HG03097 (cell line): Measurements from ENCODE around the gene REEP1.
"Not testable (repeated sequence)": the region's sequence is repeated elsewhere in the genome, so short reads cannot be mapped to it uniquely, and the experiment has no call there.

Experiments used
- ATAC-seq: cut with Tn5 transposase; IDR thresholded peaks from one replicate; pipeline ENCODE4 v1.9.1; 2021; ENCODE audit not compliant: unreplicated experiment, low FRiP score

REEP1 gene

DNA sequence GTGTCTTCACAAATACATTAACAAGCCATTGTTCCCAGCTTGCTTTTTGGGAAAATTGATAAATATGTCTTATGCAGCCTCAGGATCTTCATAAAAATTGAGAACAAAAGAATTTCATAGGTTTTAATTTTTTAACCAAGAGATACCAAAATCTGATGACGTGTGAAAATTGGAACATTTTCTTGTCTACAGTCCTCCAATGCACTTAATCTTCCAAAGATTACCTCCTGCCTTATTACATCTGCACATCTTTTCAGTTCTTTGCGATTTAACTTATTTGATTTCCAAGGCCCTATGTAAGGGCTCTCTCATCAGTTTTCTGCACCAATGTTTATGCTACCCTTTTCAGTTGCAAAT, 135.1 kb downstream of the REEP1 start:
- ATAC-seq = no peak

DNA sequence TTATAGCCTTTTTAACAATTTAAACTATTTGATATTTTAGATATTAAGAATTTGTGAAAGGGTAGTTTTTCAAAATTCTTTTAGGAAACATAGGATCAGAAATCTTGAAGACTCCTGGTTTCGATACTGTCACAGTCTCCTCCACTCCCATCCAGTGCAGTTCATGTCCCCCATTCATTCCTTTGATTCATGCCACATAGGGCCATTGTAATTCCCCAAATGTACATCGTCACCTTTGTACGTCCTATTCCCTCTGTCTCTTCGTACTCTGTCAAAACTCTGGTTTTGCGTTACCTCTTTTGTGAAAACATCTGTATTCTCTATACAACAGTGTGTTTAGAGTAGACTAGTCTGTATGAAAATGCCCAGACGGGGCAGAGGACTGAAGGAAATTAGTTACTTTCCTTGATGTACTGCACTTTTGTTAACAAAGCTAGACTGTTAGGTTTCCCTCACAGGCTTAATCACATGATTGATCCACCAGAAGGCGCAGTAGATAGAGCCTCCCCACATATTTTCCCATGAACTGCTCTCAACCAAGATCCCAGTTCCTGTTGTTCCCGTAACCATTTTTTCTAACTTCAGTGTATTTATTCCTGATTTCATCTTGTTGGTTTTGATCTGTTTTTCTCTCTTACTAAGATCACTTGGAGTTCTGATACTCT, 135.6 kb downstream of the REEP1 start:
- ATAC-seq = no peak

DNA sequence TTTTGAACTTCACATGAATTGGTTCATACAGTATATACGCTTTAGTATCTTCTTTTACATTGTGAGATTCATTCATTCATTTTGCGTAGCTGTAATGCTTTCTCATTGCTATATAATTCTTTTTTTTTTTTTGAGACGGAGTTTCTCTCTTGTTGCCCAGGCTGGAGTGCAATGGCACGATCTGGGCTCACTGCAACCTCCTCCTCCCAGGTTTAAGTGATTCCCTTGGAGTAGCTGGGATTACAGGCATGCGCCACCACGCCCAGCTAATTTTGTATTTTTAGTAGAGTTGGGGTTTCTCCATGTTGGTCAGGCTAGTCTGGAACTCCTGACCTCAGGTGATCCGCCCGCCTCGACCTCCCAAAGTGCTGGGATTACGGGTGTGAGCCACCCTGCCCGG, 136.9 kb downstream of the REEP1 start:
- not testable (repeated sequence) for ATAC-seq

DNA sequence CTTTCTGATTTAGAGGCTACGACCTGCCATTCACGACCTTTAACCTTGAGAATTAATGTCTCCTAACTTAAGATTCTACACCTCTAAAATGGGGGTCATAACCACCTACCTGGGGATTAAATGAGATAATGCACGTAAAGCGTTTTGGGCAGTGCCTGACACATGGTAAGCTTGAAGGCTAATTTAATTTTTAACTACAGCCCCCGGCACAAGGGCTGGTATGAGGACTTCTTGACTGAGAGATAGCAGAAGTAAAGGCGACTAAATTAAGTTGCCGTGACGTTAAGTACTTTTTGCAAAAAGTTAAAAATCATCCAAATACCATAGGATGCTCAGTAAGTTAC, 137.6 kb downstream of the REEP1 start:
- ATAC-seq = no peak

DNA sequence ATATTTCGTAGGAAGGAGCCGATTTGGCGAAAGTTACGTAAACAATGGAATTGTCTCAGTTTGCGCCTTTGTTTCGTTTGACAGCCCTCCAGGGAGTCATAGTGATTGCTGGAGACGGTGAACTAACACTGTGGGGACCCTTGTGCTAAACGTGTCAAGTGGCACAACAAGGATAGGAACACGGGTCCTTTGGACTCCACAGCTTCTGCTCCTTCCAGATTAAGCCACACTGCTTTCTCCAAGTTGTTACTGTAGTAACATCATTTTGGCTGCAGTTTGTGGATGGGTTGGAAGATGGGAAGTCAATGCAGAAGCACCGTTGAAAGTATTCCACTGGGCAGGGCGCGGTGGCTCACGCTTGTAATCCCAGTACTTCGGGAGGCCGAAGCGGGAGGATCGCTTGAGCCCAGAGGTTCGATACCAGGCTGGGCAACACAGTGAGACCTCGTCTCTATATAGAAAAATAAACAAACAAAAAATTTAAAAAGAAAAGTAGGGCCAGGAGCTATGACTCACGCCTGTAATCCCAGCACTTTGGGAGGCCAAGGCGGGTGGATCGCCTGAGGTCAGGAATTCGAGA, 141.5 kb downstream of the REEP1 start:
- ATAC-seq = peak; percentile 2

DNA sequence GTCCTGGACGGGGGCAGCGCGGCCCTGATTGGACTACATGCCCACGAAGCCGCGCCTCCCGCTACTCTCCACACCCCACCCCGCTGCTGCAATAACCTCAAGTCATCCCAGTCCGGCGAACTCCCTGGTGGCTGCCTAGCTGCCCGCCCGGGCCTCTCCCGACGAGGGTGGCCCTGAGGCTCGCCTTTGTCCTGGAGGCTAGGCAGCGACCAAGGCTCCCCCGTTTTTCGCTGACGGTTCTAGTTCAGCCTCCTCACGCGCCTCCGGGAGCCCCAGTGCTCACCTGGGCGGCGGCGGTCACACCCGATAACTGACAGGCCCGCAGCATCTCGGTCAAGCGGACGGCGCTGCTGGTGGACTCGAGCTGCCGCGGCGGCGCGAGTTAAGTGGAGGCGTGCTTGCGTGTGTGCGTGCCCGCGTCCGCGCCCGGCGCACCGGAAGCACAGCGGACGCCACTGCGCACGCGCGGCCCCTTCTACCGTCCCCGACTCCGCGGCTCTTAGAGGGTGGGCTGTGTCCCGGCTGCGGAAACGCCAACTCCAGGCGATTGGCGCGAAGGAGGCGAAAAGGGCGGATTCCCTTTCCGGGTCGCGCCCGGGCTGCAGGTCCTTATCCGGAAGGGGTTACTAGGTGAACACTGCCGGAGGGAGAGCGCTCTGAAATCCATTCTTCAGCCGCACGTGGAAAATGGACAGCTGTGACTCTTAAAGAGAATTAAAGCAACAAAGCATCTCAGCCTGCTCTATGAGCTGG, 142.2 kb downstream of the REEP1 start, which contains the start of gene IMMT:
Gene IMMT, minus strand, starts transcription at position 408 of the 753 bp plus-strand sequence. Its CDS starts 80 bp downstream, at position 328.
- ATAC-seq = peak; percentile 78

DNA sequence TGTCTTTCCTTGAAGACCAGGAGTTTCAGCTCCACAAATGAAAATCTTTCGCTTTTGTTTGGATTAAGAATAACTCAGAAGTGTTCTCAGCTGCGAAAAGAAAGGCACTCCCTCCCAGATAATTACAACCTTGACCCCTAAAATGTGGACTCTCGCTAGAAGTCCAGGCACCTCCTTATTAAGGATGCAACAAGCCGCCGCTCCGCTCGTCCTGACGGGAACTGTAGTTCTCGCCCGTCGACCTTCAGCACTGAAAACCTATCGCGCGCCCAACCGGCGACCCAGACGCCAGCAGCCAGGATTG, 142.7 kb downstream of the REEP1 start:
- no peak for ATAC-seq

DNA sequence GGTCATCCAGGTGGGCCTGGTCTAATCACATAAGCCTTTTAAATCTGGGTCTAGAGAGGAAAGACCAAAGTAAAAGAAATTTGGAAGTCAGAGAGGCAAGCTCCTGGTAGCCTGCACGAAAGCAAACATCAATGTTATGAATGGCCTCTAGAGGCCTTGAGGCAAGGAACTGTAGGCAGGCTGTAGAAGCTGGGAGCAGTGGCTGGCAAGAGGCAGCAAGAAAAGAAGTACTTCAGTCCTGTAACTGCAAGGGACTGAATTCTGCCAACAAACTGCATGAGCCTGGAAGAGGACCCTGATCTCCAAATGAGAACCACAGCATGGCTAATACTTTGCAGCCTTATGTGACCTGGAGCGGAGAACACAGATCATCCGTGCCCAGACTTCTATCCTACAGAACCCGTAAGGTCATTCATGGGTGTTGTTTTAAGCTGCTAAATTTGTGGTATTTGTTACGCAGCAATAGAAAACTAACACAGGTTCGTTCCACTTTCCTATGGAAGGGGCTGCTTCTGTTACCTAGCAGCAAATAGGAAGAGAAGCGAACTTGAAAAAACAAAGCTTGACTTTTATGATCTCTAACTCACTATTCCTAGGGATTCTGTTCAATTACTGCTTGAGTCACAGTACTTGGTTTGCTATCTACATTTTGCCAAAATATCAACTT, 143.4 kb downstream of the REEP1 start:
- no peak for ATAC-seq

DNA sequence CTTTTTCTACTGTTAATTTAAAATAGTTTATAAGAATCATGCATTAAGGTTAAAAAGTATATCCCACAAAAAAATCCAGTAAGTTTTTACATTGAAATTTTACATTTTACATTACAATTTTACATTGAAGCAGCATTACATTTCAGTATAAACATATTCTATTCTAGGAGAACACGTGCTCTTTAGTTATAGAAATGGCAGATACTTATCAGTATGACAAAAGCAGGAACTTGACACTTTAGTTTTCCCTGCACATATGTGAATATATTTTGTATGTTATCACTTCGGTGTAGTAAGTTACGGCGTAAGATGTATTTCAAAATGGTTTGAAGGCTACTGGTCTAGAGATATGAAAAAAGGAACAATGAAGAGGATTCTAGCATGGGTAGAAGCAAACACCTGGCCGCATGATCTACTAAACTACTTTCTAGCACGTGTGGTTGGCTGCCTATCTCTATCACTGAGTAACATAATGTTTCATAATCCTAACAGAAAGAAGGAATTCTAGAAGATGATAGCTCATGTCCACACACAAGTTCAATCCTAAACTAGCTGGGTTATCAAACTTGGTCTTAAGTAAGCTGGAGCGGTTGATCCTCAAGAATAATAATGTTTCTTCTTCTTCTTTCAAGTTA, 147.5 kb downstream of the REEP1 start:
- no peak for ATAC-seq

DNA sequence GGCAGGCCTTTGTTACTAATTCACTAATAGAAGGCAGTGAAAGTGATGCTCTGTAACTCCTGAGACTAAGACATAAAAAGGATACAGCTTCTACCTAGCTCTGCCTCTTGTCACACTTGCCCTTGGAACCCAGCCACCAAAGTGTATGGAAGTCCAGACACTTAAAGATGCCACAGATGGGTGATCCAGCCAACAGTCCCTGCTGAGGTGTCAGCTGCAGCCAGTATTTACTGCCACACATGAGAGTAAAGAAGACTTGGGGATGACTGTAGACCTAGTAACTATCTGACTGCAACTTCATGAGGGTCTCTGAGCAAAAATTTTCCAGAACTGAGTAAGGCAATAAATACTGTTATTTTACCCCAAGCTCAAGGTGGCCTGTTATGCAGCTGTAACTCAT, 151.0 kb downstream of the REEP1 start:
- ATAC-seq = no peak

DNA sequence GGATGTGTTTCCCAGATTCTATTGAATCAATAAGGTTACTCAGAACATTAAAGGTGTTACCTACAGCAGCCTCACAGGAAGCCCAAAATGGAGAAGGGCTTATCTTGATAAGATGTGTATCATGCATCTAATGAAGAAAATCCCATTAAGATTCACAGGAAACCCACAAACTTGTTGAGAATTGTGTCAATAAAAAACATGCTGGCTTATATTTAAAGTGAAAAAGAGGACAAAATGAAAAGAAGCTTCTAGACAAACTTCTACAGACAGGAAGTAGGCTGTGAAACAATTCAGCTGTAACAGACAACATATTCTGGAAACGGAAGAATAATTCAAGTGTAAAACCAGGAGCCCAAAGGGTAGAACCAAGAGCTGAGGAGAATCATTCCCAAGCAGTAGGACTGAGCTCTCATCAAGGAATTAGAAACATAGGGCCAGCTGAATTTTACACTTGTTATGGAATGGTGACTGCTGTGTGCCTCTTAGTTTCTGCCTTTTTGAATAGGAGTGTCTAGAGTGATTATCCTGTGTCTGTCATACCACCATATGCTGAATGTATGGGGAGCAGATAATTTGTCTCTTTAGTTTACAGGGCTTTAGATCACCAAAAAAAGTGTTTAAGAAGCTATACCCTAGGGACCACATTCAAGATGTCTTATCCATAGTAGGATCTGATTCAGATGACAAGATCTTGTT, 151.8 kb downstream of the REEP1 start:
- ATAC-seq = no peak

DNA sequence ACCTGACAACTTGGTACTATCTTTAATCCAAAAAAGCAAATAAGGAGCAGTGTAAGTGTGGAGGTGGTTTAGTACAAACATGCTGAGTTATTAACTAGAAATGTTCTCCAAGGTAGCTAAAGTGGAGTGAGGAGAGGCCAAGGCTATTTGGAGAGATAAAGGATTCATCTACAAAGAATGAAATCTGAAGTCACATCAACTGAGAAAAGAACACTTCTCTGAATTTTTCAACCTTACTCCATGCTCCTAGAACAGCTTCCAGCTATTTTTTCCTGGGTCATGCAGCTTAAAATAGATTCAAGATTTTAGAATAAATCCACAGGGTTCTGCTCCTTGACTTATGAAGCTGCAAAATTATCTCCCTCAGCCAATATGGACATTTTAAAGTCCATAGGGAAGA, 160.8 kb downstream of the REEP1 start:
- ATAC-seq = no peak

DNA sequence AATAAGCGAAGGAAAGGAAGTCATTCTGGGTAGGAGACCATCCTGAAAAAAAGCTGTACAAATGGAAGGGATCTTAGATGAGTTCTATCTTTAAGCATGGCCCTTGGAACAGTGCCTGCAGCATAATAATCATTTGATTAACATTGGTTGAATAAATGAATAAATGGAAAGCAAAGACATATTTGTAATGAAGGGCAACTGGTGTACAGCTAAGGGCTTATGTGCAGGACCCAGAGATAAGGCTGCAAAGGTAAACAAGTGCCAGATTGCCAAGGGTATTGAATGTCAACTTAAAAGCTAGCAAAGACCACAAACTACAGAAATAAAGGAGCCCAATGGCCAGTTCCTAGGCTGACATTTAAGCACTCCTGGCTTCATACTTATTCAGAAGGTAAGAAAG, 161.6 kb downstream of the REEP1 start:
- ATAC-seq = no peak

DNA sequence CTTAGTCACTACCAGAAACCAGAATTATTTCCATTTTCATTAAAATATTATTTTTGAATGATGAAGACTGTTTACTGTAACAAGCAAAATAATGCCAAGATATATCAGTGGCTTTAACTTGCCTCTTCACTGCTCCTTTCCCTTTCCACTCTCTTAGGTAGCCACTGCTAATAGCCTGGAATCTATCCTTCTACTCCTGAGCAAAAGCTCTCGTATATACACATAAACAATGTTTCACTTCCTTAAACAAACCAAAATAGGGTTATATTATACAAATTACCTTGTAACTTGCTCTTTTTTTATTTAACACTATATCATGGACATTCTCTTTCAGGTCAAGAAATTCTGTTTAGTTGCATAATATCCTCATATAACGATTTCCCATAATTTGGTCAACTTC, 163.0 kb downstream of the REEP1 start:
- no peak for ATAC-seq

DNA sequence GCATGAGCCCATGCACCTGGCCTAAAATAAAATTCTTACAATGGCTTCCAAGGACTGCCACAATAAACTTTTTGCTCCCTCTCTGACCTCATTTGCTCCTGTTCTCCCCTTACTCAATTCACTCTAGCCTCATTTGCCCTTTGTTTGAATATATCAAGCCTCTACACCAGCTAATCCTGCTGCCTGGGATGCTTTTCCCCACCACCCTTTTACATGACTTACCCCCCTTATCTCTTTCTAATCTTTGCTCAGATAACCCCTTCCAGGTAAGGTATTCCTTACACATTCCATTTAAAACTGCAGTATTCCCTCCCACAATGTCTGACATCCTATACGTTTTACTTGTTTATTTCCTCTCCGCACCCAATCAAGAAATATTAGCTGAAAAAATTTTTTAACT, 164.8 kb downstream of the REEP1 start:
- ATAC-seq = no peak

DNA sequence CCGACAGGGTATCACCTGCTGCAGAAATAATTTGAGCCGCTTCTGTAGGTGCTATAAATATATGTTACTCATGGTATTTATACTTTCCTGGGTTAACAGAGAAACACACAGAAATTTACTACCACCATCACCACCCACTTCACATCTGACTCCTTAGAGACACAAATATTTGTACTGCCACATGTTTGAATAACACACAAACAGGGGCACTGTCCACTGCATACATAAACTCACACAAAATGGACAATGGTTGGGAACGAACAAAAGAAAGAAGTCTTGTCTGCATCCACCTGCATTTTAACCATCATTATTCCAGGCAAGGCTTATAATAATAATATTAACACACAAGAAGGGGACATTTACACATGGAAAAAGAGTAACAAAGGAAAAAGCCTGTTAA, 166.1 kb downstream of the REEP1 start:
- no peak for ATAC-seq

DNA sequence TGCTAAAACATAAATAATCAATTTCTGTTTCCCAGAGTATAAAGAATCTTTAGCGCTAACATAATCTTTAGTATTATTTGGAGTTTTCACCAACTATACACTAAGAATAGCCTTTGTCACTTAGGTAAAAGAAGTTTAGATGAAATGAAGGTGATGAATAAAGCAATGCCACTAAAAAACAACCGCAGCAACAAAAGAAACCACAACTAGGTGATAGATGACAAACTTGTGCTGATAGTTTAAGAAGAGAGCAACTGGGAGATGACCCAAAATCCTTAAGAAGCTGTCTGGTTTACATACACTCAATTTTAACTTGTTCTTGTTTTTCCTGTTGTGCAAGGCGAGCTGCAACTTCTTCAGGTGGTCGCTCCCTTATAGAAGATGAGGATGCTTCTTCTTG, 167.0 kb downstream of the REEP1 start:
- ATAC-seq = no peak
